PC-3 (cell line): ENCODE results near the gene SDHAF1.

Experiments used
- EZH2 ChIP-seq: fragments of 300-600 bp; sonication (generic); IDR thresholded peaks from one replicate; pipeline ENCODE4 v1.6.1; 2017; ENCODE audit warnings: antibody characterized with exemption, mild to moderate bottlenecking, low read length; ENCODE audit not compliant: unreplicated experiment
- EZH2phosphoT487 ChIP-seq: fragments of 300-600 bp; sonication (generic); IDR thresholded peaks from 2 replicates; pipeline ENCODE4 v1.6.1; 2018; ENCODE audit warnings: mild to moderate bottlenecking, antibody characterized with exemption, low read length, borderline replicate concordance
- TF ChIP-seq, protein P1 (sequence below): fragments of 300-600 bp; sonication (generic); conservative IDR thresholded peaks from 2 replicates; pipeline ENCODE4 v1.5.1; 2017; ENCODE audit warnings: antibody characterized with exemption, low read depth, mild to moderate bottlenecking, low read length

GRCh38 chr19:36031308-36031707 lies 36.3 kb downstream of the SDHAF1 start:
- TF ChIP-seq, protein P1, sequence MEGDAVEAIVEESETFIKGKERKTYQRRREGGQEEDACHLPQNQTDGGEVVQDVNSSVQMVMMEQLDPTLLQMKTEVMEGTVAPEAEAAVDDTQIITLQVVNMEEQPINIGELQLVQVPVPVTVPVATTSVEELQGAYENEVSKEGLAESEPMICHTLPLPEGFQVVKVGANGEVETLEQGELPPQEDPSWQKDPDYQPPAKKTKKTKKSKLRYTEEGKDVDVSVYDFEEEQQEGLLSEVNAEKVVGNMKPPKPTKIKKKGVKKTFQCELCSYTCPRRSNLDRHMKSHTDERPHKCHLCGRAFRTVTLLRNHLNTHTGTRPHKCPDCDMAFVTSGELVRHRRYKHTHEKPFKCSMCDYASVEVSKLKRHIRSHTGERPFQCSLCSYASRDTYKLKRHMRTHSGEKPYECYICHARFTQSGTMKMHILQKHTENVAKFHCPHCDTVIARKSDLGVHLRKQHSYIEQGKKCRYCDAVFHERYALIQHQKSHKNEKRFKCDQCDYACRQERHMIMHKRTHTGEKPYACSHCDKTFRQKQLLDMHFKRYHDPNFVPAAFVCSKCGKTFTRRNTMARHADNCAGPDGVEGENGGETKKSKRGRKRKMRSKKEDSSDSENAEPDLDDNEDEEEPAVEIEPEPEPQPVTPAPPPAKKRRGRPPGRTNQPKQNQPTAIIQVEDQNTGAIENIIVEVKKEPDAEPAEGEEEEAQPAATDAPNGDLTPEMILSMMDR = no peak
- no peak for TF ChIP-seq EZH2phosphoT487
- TF ChIP-seq EZH2 = no peak
